GM12864 (cell line): ENCODE measurements around the gene KRTAP1-4.

Experiments
- DNase-seq: peaks from one replicate; pipeline ENCODE4 v3.0.0-alpha.2; 2011; ENCODE audit warnings: low read depth
- H3K4me3 ChIP-seq: 2 replicates; pipeline ENCODE4 v1.5.1; 2011; ENCODE audit warnings: mild to moderate bottlenecking, low read depth, low read length, control low read depth
- CTCF ChIP-seq: IDR thresholded peaks from 2 replicates; pipeline ENCODE4 v1.5.1; 2011; ENCODE audit warnings: low read depth, mild to moderate bottlenecking, moderate library complexity, low read length, control low read depth, inconsistent platforms; ENCODE audit errors: missing control alignments

Gene KRTAP1-4

GRCh38 chr17:41019415-41019814 lies 10.6 kb downstream of the KRTAP1-4 start:
- no peak for DNase-seq
- no peak for TF ChIP-seq CTCF
- H3K4me3 ChIP-seq, result no peak overlapping the region

GRCh38 chr17:41018541-41018940 lies 11.5 kb downstream of the KRTAP1-4 start:
- no peak for TF ChIP-seq CTCF
- no peak for DNase-seq
- no peak overlapping the region for H3K4me3 ChIP-seq

- H3K4me3 ChIP-seq, result no peak overlapping the region
- TF ChIP-seq CTCF, result no peak
- no peak for DNase-seq
These were observed 13.3 kb downstream of the KRTAP1-4 start for GRCh38 chr17:41016578-41017215.

- H3K4me3 ChIP-seq, result no peak overlapping the region
- no peak for TF ChIP-seq CTCF
- no peak for DNase-seq
These were observed 14.5 kb downstream of the KRTAP1-4 start for GRCh38 chr17:41015454-41015853.

DNA sequence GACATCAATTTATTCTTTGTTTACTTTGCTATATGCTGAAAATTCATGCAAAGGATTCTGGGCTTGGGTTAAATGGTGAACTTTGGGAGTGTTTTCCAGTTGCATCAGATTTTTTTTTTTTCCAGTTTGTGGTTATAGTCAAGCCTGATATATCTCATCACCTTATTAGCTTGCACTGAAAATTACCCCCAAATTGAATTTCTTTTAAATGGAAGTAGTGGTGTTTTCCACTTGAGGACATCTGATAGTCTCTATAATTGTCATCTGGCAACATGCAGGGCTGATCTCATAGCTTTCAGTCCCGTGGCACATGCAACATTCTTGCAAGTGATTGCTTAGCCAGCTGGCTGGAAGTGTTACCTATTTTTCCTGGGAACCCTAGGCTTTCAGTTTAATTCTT lies 16.4 kb downstream of the KRTAP1-4 start:
- TF ChIP-seq CTCF, result no peak
- H3K4me3 ChIP-seq, result no peak overlapping the region
- no peak for DNase-seq

DNA sequence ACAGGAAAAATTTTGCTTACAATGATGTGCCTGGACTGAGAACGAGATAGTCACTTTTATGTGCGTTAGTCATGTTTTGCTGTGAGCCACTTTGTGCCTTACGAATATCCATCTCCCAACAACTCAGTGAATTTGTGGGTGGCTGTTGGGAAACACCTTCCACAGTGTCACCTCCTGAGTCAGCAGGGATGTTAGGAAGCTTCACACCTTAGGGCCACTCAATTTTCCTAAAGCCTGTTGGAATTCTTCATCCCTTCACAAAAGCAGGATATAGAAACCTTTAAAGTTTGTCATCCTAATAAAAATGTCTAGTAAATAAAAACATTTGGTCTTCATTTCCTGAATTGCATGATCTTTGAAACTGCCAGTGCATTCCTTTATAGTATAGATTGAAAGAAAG lies 16.8 kb downstream of the KRTAP1-4 start:
- no peak for TF ChIP-seq CTCF
- no peak for DNase-seq
- H3K4me3 ChIP-seq, result no peak overlapping the region
